ENCODE data around the gene TMEM250.

- TF ChIP-seq ELF1 (IDR thresholded peaks at IDR 0.05; ENCODE audit: borderline replicate concordance, low read depth) (no peak), EZH2phosphoT487 (IDR thresholded peaks at IDR 0.05; ENCODE audit: borderline replicate concordance) (no peak), EZH2 (IDR thresholded peaks at IDR 0.05) (no peak), CTCF (IDR thresholded peaks at IDR 0.05 in 2 of 3, conservative IDR thresholded peaks at IDR 0.05 in 1 of 3; ENCODE audit: borderline replicate concordance in 1 of 3, insufficient read depth in 1 of 3, low read depth in 2 of 3, low read length in 2 of 3) (no peak), ATF3 (IDR thresholded peaks at IDR 0.05) (no peak), POLR2A (IDR thresholded peaks at IDR 0.05; ENCODE audit: borderline replicate concordance, extremely low read depth, insufficient read depth, insufficient read length) (peak; percentile 32), FOSL1 (IDR thresholded peaks at IDR 0.05; ENCODE audit: low read depth) (no peak), SRF (IDR thresholded peaks at IDR 0.05; ENCODE audit: low read depth) (no peak), MAX (IDR thresholded peaks at IDR 0.05) (no peak)
Observed at GRCh38 chr9:136120438-136120844, 1.8 kb upstream of the TMEM250 start.
